ENCODE data around the gene CCDC171.

The CCDC171 gene

DNA sequence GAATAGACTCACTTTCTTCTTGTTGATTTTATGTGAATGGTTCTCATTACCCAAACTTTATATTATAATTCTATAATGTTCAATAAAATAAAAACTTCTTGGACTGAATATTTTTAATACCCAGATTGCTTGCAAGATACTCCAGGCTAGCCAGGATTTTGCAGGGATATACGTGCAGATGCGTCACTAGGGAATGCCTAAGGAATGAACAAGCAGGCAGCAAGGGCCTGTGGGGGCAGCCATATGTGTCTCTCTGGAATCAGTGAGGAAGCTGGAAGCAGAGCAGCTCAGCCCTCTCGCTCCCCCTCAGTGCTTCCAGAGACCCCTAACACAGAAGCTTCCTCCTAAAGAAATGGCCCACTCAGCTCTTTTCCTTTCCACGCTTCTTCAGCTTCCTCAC, 457.4 kb downstream of the CCDC171 start:
- DNase-seq = no peak

DNA sequence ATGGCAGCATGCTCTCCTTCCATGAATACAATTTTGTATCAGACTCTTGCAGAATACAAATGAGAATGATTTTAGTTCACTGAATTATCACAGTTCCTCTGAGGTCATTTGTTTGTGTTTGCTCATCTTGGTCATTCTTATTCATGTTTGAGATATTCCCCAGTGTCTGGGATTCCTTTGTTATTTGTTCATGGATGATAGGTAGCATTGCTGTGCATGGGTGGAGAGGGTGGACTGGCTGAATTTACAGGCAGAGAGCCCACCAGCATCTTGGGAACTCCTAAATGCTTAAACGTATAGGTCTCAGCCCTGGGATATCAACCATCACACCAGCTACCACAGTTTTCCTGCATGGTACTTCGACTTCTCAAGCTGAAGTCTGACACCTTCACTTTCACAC, 459.8 kb downstream of the CCDC171 start:
- DNase-seq = no peak

DNA sequence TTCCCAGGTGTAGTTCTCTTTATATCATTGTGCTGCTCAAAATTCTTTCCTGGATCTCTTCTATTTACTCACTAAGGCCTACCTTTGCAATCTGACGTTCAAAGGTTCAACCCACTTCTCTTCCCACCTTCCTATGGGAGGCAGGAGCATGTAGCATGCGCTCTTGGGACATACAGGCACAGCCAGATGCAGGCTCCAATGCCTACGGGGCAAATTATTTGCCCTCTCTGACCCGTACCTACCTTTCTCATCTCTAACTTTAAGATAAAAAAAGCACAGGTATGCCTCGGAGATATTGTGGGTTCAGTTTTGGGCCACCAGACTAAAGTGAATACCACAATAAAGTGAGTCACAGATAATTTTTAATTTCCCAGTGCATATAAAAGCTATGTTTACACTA, 460.5 kb downstream of the CCDC171 start:
- no peak for DNase-seq

DNA sequence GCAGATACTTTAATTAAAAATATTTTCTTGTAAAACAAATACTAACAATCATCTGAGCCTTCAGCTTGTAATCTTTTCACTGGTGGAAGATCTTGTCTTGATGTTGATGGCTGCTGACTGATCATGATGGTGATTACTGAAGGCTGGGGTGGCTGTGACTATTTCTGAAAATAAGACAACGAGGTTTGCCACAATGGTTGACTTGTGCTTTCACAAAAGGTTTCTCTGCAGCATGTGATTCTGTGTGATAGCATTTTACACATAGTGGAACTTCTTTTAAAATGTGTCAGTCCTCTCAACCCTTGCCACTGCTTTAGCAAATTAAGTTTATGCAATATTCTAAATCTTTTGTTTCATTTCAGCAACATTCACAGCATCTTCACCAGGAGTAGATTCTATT, 461.0 kb downstream of the CCDC171 start:
- no peak for DNase-seq

DNA sequence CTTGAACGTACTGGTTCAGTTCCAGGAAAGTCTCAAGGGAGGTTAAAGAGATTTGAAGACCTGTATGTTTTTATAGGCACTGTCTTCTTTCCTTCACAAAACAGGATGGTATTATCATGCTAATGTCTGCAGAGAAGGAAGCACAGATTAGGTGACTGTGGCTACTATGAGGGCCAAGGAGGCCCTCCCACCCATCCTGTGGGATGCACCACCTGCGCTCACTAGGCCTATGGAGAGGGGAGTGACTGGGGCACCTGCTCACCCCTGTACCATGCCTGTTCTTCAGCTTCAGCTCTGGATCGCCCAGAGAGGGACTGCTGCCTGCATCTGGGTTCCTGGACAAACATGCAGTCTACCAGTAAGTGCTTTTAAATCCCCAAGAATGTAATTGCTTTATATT, 469.4 kb downstream of the CCDC171 start:
- DNase-seq = no peak

DNA sequence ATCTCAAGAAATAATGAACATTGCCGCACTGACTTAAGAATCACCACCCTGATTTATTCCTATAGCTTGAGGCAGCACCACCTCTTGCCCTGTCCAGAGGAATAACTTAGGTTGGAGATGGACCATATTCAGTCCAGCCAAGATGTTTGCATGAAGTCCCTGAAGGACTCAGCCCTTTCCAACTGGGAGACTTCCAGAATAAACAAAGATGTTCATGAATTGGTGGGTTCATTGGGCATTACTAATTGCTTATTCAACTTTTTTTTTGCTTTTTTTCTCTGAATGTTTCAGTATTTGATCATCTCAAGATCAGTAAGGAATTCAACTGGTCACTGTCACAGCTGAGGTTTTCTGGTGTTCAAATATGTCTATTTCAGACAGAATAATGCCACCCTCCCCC, 470.6 kb downstream of the CCDC171 start:
- no peak for DNase-seq

All from NCI-H2029 (cell line).